RWPE1 (cell line): ENCODE results near the gene PLCB4.

ENCODE experiments used
- CTCF ChIA-PET: fragments of 350-600 bp; sonication (Branson Sonifier 250); formaldehyde crosslinking; extraction: SDS; loops from one replicate; lab custom pipeline; 2021; lab: Yijun Ruan, JAX
- POLR2A ChIA-PET: fragments of 400-600 bp; formaldehyde crosslinking; extraction: SDS; loops from one replicate; lab custom pipeline; 2020; ENCODE audit warnings: antibody characterized with exemption; ENCODE audit not compliant: low non-redundant PET; lab: Yijun Ruan, JAX
- DNase-seq: peaks from one replicate; pipeline ENCODE4 v3.0.0; 2012; ENCODE audit warnings: low spot score
- H3K27ac ChIP-seq: fragments of 450-650 bp; 2 replicates; pipeline ENCODE4 v1.5.1; 2017
- TF ChIP-seq, protein P1 (sequence below): fragments of 450-650 bp; conservative IDR thresholded peaks from 2 replicates; pipeline ENCODE4 v1.5.1; 2017; ENCODE audit warnings: low read depth, mild to moderate bottlenecking

Gene PLCB4

GRCh38 chr20:9515214-9515585 lies 446.3 kb downstream of the PLCB4 start:
- DNase-seq, result no peak
- ChIA-PET POLR2A (no interaction called here), CTCF (no interaction called here)
- no peak overlapping the region for H3K27ac ChIP-seq
- TF ChIP-seq, protein P1, sequence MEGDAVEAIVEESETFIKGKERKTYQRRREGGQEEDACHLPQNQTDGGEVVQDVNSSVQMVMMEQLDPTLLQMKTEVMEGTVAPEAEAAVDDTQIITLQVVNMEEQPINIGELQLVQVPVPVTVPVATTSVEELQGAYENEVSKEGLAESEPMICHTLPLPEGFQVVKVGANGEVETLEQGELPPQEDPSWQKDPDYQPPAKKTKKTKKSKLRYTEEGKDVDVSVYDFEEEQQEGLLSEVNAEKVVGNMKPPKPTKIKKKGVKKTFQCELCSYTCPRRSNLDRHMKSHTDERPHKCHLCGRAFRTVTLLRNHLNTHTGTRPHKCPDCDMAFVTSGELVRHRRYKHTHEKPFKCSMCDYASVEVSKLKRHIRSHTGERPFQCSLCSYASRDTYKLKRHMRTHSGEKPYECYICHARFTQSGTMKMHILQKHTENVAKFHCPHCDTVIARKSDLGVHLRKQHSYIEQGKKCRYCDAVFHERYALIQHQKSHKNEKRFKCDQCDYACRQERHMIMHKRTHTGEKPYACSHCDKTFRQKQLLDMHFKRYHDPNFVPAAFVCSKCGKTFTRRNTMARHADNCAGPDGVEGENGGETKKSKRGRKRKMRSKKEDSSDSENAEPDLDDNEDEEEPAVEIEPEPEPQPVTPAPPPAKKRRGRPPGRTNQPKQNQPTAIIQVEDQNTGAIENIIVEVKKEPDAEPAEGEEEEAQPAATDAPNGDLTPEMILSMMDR, result no peak

DNA sequence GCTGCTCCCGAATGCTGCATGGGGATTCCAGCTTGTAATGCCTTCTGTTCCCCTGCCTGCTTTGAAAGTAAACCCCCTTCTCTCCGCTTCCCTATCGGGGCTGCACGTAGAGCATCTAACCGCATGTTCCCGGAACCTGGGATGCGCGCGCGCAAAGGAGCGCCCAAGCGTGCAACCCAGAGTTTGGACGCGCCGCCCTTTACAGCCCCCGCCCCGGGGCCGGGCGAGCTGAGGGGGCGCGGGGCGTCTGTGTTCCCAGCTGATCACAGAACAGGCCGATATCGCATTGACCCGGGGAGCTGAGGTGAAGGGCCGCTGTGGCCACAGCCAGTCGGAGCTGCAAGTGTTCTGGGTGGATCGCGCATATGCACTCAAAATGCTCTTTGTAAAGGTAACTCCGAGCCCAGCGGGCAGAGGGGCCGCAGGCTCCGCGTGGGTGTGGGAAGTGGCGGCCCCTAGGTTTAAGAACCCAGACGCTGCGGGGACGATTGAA lies 446.9 kb downstream of the PLCB4 start:
- TF ChIP-seq, protein P1, result no peak
- DNase-seq, result no peak
- ChIA-PET CTCF (no interaction called here), POLR2A (no interaction called here)
- no peak overlapping the region for H3K27ac ChIP-seq

DNA sequence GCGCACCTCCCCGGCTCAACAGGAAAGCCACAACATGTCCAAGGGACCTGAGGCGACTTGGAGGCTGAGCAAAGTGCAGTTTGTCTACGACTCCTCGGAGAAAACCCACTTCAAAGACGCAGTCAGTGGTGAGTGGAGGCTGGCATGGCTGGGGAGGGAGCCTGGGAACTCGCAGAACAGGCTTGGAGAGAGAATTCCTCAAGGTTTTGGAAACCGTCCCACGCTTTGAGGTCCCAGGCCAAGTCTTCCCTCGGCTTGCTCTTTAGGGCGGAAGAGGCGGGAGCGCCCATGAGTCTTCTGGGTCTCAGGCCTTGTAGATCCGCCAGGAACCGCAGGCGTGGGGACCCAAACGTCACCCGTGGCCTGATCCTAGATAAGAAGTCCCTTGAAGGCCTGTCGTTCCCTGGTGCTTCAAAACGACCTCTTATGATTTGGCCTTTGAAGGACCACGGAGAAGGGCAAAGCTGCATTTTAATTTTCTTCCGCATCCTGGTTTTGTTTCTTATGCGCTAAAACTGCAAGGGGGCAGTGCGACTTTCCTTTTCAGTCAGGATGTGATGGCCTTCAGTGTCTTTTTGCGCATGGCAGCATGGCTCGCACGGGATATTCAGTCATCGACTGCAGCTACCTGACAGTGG lies 447.5 kb downstream of the PLCB4 start:
- CTCF ChIA-PET, result interaction anchor here (0.5 kb wide), 1 partner anchor 762 kb away, joined by 3 read pairs; no protein-coding TSS in a partner anchor
- TF ChIP-seq, protein P1, result no peak
- POLR2A ChIA-PET, result no interaction called here
- no peak overlapping the region for H3K27ac ChIP-seq
- no peak for DNase-seq

DNA sequence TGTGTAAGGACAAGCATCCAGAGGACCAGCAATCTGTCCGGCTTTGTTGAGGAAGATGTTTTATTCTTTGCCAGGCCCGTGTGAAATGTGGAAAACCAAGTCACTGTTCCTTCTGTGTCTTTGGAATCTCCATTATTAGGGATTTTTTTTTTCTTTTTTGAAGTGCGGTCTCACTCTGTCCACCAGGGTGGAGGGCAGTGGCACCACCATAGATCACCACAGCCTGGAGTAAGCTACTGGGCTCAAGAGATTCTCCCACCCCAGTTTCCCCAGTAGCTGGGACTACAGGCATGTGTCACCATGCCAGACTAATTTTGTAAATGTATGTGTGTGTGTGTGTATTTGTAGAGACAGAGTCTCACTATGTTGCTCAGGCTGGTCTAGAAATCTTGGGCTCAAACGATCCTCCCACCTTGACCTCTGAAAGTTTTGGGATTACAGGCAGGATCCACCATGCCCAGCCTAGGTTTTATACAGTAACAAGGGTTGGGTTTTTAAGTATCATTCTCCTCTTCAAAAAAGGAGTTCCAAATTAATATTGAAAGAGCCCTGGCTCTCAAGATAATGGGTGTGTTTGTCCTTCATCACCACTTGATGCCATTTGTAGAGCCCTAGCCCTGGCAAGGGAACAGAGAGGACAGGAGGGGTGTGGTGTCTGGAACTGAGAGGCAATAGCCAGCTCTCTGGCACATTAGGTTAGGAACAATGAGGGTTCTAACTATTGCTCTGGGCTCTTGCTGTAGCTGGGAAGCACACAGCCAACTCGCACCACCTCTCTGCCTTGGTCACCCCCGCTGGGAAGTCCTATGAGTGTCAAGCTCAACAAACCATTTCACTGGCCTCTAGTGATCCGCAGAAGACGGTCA lies 448.6 kb downstream of the PLCB4 start:
- POLR2A ChIA-PET, result no interaction called here
- CTCF ChIA-PET, result interaction anchor here (0.5 kb wide), 1 partner anchor 763 kb away, joined by 3 read pairs; no protein-coding TSS in a partner anchor
- TF ChIP-seq, protein P1, result no peak
- DNase-seq, result no peak
- no peak overlapping the region for H3K27ac ChIP-seq

GRCh38 chr20:9518576-9519175 lies 449.8 kb downstream of the PLCB4 start:
- ChIA-PET POLR2A (no interaction called here), CTCF (interaction anchor here (0.7 kb wide), 1 partner anchor 155 kb away, joined by 4 read pairs; no protein-coding TSS in a partner anchor)
- no peak for DNase-seq
- TF ChIP-seq, protein P1, result no peak
- no peak overlapping the region for H3K27ac ChIP-seq

- ChIA-PET CTCF (no interaction called here), POLR2A (no interaction called here)
- TF ChIP-seq, protein P1, result no peak
- no peak overlapping the region for H3K27ac ChIP-seq
- DNase-seq, result no peak
These were observed 451.2 kb downstream of the PLCB4 start for GRCh38 chr20:9520086-9520485.
